GM21528 (cell line): ENCODE measurements around the gene HYAL3.
A peak's percentile ranks its signal among the peaks of the same experiment; 100 is the strongest.

Experiments used
- ATAC-seq: cut with Tn5 transposase; IDR thresholded peaks from one replicate; pipeline ENCODE4 v1.9.1; 2021; ENCODE audit warnings: mild to moderate bottlenecking, moderate library complexity; ENCODE audit not compliant: unreplicated experiment, low FRiP score

HYAL3 gene

DNA sequence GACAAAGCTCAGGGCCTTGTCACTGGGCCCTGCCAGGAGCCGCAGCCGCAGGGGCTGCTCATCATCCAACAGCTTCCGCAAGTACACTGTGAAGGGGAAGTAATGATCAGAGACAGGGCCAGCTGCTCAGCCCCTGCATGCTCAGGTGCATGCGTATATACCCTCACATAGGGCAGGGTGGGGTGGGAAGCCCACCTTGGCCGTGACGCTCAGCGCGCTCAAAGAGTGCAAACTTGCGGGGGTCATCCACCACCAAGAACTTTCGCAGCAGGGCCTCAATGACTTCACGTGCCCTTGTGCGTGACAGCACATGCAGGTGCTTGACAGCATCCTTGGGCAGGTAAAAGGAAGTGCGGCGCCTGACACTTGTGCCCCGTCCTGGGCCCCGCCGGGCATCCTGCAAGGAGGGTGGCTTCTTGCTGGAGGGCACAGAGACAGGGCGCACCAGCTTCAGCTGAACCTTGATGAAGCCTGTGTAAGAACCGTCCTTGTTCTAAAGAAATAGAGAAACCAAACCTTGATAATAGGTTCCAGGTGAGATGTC is 32.2 kb upstream of the HYAL3 start:
- ATAC-seq = no peak

DNA sequence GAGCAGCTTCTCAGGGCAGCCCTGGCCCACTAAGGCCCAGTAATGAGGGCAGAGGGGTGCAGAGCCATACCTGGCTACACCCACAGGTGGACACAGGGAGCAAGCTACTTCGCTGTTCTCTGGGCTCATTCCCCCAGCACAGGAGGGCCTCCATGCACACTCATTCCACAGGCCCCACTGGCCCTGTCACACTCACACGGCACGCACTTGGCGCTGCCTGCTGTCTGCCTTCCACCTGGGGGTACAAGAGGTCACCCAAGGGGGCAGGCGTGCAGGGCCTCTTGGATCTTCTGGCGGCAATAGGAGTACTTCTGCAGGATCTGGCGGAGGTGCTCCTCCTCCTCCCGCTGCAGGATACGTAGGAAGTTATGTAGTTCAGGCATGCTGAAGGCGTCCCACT is 31.1 kb upstream of the HYAL3 start:
- no peak for ATAC-seq

DNA sequence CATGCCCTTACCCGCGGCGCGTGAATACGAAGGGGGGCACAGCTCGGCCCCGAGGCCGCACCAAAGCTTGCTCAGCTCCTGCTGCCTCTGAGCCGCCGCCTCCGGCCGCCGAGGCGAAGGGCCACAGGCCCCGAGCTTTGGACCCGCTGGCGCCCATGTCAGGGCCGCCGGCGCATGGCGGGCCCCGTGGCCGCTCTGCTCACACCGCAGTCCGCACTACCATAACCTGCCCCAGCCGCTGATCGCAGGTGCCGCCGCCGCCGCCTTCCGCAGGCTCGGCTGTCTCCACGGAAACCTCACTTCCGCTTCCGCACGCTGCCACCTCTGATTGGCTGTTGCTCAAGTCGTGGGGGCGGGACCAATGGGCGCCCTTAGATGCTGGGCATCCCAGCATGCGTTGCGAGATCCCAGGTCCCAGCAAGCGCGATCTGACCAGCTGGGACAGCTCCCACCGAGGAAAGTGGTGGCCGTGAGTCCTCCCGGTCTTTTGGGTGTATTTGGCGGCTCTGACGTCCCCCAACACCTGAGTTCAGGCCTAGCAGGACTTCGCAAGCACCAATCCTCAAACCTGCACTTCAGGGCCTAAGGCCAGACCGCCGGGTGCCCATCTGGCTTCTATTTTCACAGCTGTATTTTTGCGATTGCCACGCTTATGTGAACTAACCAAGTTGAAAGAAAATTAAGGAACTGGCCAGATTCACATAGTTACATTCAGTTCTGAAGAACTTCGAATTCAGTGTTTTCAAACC is 28.9 kb upstream of the HYAL3 start, which contains the start of gene TUSC2:
Gene TUSC2 (minus strand): TSS at position 281 of the 749 bp plus-strand sequence. CDS start 124 bp downstream, at position 157.
- peak; percentile 74 for ATAC-seq

DNA sequence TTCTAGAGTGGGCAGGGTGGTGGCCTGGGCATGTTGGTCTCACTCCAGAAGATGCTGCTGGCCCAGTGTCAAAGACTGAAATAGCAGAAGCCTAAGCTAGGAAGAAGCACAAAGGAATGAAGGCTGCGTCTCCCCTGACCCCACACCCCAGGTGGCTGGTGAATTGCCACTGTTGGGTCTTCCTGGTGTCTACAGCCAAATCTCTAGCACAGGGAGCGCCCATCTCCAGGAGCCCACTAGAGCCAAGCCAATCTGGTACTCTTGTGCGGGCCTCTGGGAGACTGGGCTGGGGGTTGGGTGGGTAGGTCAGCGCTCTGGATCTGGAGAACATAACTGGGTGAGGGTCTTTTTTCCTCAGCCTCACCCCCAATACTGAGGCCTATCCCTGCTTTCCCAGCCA is 27.9 kb upstream of the HYAL3 start:
- no peak for ATAC-seq

- ATAC-seq = no peak
These were observed 27.0 kb upstream of the HYAL3 start for GRCh38 chr3:50326182-50326541.

- ATAC-seq = no peak
These were observed 26.4 kb upstream of the HYAL3 start for GRCh38 chr3:50325497-50326181.

GRCh38 chr3:50325113-50325480 is 25.9 kb upstream of the HYAL3 start:
- ATAC-seq = no peak

GRCh38 chr3:50324351-50325112 is 25.3 kb upstream of the HYAL3 start:
- no peak for ATAC-seq

- ATAC-seq = no peak
These were observed 24.5 kb upstream of the HYAL3 start for GRCh38 chr3:50323614-50324199.

DNA sequence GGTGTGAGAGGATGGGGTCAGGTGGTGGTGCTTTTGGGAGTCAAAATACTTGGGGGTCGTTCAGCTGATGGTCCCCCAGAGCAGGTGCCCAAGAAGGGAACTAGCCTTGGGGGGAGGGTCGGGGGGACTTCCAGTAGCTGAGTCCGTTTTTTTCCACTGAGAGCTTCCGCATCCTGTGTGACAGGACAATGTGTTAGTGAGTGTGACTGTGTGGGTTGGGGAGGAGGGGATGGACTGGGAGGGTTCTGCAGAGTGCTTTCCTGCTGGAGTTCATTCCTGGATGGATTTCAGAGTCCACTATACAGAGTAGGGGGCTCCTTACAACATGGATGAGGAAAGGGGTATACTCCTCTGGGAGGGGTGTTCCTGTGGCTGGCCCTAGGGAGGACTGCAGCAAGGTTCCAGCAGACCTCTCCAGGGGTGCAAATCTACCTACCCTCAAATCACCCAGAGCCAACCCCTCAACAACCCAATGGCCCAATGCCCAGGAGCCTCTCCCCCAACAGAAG is 23.9 kb upstream of the HYAL3 start:
- no peak for ATAC-seq

- no peak for ATAC-seq
These were observed 23.3 kb upstream of the HYAL3 start, which contains the start of gene HYAL2 for GRCh38 chr3:50322386-50323091. Gene HYAL2, minus strand, starts transcription at chr3:50322745. Its CDS starts 2,256 bp downstream, at chr3:50320489.

GRCh38 chr3:50322115-50322385 is 22.8 kb upstream of the HYAL3 start:
- ATAC-seq = no peak

- peak; percentile 74 for ATAC-seq
These were observed 22.3 kb upstream of the HYAL3 start for GRCh38 chr3:50321336-50322114.

GRCh38 chr3:50320853-50321335 is 21.7 kb upstream of the HYAL3 start:
- peak; percentile 41 for ATAC-seq

- ATAC-seq = no peak
These were observed 20.9 kb upstream of the HYAL3 start for GRCh38 chr3:50319894-50320625.

- no peak for ATAC-seq
These were observed 20.1 kb upstream of the HYAL3 start for GRCh38 chr3:50319181-50319893.

GRCh38 chr3:50318615-50319014 is 19.4 kb upstream of the HYAL3 start:
- no peak for ATAC-seq

- ATAC-seq = no peak
These were observed 19.0 kb upstream of the HYAL3 start for GRCh38 chr3:50318163-50318562.
